Body of pancreas (tissue), 4 donors: ENCODE results near the gene FYB1. TPM values are rescaled to one million over a fixed set of nuclear protein-coding genes. Genes with fewer than 3 reads are reported as not detected.

Experiments
- ATAC-seq: fragments of 150-250 bp; one replicate; pipeline ENCODE4 v1.9.1; 2016
- DNase-seq, 4 donors: peaks; one replicate each; pipeline ENCODE4 v3.0.0-alpha.2; 2019
- H3K27ac ChIP-seq, 4 donors: fragments of 200-600 bp; sonication (generic); 1 replicate in 3 of 4; 2 replicates in 1 of 4; pipeline versions ENCODE4 v1.5.1 to v1.6.1; 2016 to 2019; ENCODE audit warnings: mild to moderate bottlenecking in 1 of 4, mixed read lengths in 1 of 4, moderate library complexity in 1 of 4
- H3K27me3 ChIP-seq, 2 donors: fragments of 200-600 bp; sonication (generic); one replicate each; pipeline ENCODE4 v1.6.0; 2016; ENCODE audit warnings: mild to moderate bottlenecking in 1 of 2
- H3K36me3 ChIP-seq, 2 donors: fragments of 200-600 bp; sonication (generic); replicated peaks in 1 of 2; 2 replicates each; pipeline ENCODE4 v1.5.1; 2016; ENCODE audit warnings: low read depth in 2 of 2; ENCODE audit not compliant: insufficient read depth in 1 of 2
- H3K4me1 ChIP-seq: fragments of 200-600 bp; sonication (generic); one replicate; pipeline ENCODE4 v1.6.0; 2016
- H3K4me3 ChIP-seq, 2 donors: fragments of 200-600 bp; sonication (generic); 1 replicate in 1 of 2; 2 replicates in 1 of 2; pipeline ENCODE4 v1.5.1; 2016 to 2019
- H3K9me3 ChIP-seq, 3 donors: fragments of 200-600 bp; sonication (generic); 1 replicate in 2 of 3; 2 replicates in 1 of 3; pipeline ENCODE4 v1.5.1; 2016
- CTCF ChIP-seq, 7 experiments: fragments of 450-650 bp in 4 of 7; fragments of 200-600 bp in 3 of 7; sonication (generic) in 3 of 7; IDR thresholded peaks; one replicate each; pipeline ENCODE4 v1.5.1; 2016 to 2019; ENCODE audit warnings: antibody characterized with exemption in 7 of 7
- POLR2A ChIP-seq, 3 donors: fragments of 450-650 bp; IDR thresholded peaks; one replicate each; pipeline ENCODE4 v1.6.1; 2016; ENCODE audit warnings: antibody characterized with exemption in 3 of 3, mild to moderate bottlenecking in 2 of 3
- WGBS, 2 donors: methylation state at CpG; one replicate each; pipeline ENCODE4 v1.1.5; 2017; 5-methylcytosine and 5-hydroxymethylcytosine counted together
- intact Hi-C: fragments of 100-400 bp; cut with DNase I; formaldehyde crosslinking; loops from one replicate; pipeline ENCODE4 v1.15.1; 2023
- total RNA-seq, 2 donors: library from RNA; depleted of rRNA; stranded (reverse); fragments of >200 nt; gene quantifications; one replicate each; pipeline ENCODE4 v1.1.0, GENCODE V29; 2016

Gene FYB1
- total RNA-seq, 2 donors from 2014 or later = 2.9 to 3.0 TPM

- no peak overlapping the region for H3K27ac ChIP-seq
- H3K4me3 ChIP-seq = no peak overlapping the region
- 81 to 83% methylated on average over 4 of the region's 4 CpGs for WGBS, 2 donors
- intact Hi-C loops = no loop called here
- TF ChIP-seq POLR2A (IDR thresholded peaks at IDR 0.05) = no peak
- DNase-seq = no peak
- H3K9me3 ChIP-seq = no peaks in the 10 kb centered on the region
- no peaks in the 10 kb centered on the region for H3K27me3 ChIP-seq
- H3K4me1 ChIP-seq = no peaks in the 10 kb centered on the region
- no peak for ATAC-seq
- no peaks in the 10 kb centered on the region for H3K36me3 ChIP-seq
Measured at GRCh38 chr5:39200081-39200480, 19.3 kb downstream of the FYB1 start.

GRCh38 chr5:39199335-39199734 lies 20.0 kb downstream of the FYB1 start:
- no peaks in the 10 kb centered on the region for H3K36me3 ChIP-seq
- TF ChIP-seq POLR2A (IDR thresholded peaks at IDR 0.05) = no peak
- no peak for TF ChIP-seq CTCF (IDR thresholded peaks at IDR 0.05)
- ATAC-seq (no peak), DNase-seq (no peak)
- no peaks in the 10 kb centered on the region for H3K4me1 ChIP-seq
- H3K27me3 ChIP-seq = no peaks in the 10 kb centered on the region
- no peaks in the 10 kb centered on the region for H3K9me3 ChIP-seq
- H3K4me3 ChIP-seq = no peak overlapping the region
- intact Hi-C loops = no loop called here
- H3K27ac ChIP-seq = no peak overlapping the region
- WGBS, 2 donors = 21 to 25% methylated on average over 3 of the region's 3 CpGs

- ATAC-seq = no peak
- no peaks in the 10 kb centered on the region for H3K4me1 ChIP-seq
- no peak overlapping the region for H3K27ac ChIP-seq
- no peaks in the 10 kb centered on the region for H3K27me3 ChIP-seq
- no peak for TF ChIP-seq CTCF (IDR thresholded peaks at IDR 0.05)
- TF ChIP-seq POLR2A (IDR thresholded peaks at IDR 0.05) = no peak
- no peaks in the 10 kb centered on the region for H3K9me3 ChIP-seq
- H3K4me3 ChIP-seq = no peak overlapping the region
- no peaks in the 10 kb centered on the region for H3K36me3 ChIP-seq
- no peak for DNase-seq
- intact Hi-C loops = no loop called here
- WGBS, 2 donors = 60 to 63% methylated on average over 5 of the region's 5 CpGs
Measured at GRCh38 chr5:39198127-39198526, 21.2 kb downstream of the FYB1 start.

- intact Hi-C loops = no loop called here
Measured at GRCh38 chr5:39197556-39197955, 21.8 kb downstream of the FYB1 start.

GRCh38 chr5:39195198-39195826 lies 24.1 kb downstream of the FYB1 start:
- TF ChIP-seq POLR2A (IDR thresholded peaks at IDR 0.05) (no peak), CTCF (IDR thresholded peaks at IDR 0.05) (no peak)
- no peak for ATAC-seq
- H3K4me3 ChIP-seq = no peak overlapping the region
- H3K27me3 ChIP-seq = no peaks in the 10 kb centered on the region
- no peak overlapping the region for H3K27ac ChIP-seq
- no peaks in the 10 kb centered on the region for H3K9me3 ChIP-seq
- intact Hi-C loops = no loop called here
- no peaks in the 10 kb centered on the region for H3K36me3 ChIP-seq
- no peaks in the 10 kb centered on the region for H3K4me1 ChIP-seq
- no peak for DNase-seq
- 86 to 88% methylated on average over 3 of the region's 3 CpGs for WGBS, 2 donors

More at GRCh38 chr5:39197556-39197955, 21.8 kb downstream of the FYB1 start:
- Histone ChIP-seq H3K27me3 (no peaks in the 10 kb centered on the region), H3K9me3 (no peaks in the 10 kb centered on the region), H3K4me1 (no peaks in the 10 kb centered on the region), H3K36me3 (no peaks in the 10 kb centered on the region), H3K4me3 (no peak overlapping the region), H3K27ac (no peak overlapping the region)
- no peak for DNase-seq
- WGBS, 2 donors = 82 to 85% methylated on average over 4 of the region's 4 CpGs
- TF ChIP-seq POLR2A (IDR thresholded peaks at IDR 0.05) = no peak
- no peak for TF ChIP-seq CTCF (IDR thresholded peaks at IDR 0.05)
- ATAC-seq = no peak
